Islet of Langerhans (tissue), 1 donor: ENCODE data around the gene SPATC1L.

ENCODE experiments used
- FAIRE-seq: peaks from one replicate; lab custom pipeline; 2011; peaks lifted over from hg19 to GRCh38; lab: Jason Lieb, UNC

Gene SPATC1L

DNA sequence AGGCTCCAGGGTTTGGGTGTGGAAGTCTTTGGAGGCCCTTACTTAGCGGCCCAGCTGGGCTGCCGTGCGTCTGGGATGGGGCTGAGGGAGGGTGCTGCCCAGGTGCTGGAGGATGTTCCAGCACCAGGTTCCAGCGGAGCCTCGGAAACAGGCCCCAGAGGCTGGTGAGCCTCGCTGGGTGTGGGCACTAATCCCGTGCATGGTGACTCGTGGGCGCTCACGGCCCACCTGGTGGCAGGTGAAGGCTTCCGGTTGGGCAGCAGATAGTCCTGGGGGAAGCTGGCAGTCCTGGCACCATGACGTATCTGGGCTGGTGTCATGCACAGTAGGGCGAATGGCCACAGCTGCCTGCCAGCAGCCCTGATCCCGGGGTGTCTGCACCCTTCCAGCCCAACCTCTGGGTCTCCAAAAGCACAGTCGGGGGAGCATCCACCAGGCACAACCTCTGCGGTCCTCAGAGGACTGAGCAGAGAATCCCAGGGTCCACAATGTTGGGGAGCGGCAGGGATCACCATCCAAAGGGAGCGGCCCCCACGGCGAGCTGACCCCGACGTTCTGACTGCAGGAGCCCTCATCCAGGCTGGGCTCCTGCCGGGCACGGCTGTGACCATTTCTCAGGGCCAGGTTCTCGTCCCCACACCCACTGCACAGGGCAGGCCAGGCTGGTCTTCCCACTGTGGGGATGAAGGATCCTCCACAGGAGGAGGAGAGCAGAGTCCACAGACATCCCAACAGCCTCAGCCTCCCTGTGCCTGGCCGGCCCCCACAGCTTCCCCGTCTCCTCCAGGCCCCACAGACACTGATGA lies 54.2 kb downstream of the SPATC1L start:
- no peak for FAIRE-seq

DNA sequence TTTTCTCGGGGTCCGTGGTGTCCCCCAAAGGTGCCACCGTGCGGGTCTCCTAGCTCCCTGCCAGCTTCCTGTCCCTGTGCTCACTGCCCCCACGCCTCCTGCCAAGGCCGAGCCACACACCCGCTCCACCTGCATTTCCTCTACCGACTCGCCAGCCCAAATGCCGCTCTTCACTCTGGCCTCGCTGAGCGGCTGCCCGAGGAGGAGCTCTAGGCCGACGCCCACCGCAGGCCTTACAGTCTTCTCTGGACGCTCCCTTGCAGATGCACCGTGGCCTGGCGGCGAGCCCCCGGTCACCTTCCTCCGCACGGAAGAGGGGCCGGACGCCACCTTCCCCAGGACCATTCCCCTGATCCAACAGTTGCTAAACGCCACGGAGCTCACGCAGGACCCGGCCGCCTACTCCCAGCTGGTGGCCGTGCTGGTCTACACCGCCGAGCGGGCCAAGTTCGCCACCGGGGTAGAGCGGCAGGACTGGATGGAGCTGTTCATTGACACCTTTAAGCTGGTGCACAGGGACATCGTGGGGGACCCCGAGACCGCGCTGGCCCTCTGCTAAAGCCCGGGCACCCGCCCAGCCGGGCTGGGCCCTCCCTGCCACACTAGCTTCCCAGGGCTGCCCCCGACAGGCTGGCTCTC lies 55.2 kb downstream of the SPATC1L start:
- no peak for FAIRE-seq

DNA sequence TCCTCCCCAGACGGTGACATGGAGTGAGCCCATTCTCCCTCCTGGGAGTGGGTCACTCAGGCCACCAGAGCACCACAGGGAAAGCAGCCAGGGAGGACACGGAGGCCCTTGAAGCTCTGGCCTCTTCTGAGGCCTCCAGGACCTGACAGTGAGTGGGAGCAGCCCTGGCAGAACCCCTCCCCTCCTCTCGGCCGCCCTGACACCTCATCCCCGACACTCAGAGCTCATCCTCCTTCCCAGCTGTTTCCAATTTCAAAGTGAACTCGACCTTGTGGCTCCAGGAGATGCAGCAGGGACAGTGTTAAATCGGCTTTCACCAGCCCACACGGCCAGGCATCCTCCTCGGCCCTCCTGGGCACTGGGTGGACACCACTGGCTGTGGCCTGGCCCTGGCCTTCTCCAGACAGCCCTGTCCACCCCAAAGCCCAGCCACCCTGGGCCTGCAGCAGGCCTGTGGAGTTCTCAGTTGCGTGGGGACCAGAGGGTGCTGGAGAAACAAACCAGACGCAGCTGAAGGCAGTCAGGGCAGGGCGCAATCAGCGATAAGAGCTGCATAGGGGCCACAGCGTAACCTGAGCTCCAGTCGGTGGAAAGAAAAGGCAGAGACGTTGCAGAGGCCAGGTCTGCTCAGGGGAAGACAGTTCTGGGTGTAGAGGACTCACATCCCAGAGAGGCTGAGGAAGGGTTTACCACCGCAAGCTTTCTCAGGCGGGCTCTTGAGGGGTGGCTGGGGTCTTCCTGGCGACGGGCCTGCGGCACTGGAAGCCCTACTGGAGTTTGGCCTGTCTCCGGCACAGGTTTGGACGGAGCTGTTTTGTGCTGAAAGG lies 55.9 kb downstream of the SPATC1L start:
- no peak for FAIRE-seq

DNA sequence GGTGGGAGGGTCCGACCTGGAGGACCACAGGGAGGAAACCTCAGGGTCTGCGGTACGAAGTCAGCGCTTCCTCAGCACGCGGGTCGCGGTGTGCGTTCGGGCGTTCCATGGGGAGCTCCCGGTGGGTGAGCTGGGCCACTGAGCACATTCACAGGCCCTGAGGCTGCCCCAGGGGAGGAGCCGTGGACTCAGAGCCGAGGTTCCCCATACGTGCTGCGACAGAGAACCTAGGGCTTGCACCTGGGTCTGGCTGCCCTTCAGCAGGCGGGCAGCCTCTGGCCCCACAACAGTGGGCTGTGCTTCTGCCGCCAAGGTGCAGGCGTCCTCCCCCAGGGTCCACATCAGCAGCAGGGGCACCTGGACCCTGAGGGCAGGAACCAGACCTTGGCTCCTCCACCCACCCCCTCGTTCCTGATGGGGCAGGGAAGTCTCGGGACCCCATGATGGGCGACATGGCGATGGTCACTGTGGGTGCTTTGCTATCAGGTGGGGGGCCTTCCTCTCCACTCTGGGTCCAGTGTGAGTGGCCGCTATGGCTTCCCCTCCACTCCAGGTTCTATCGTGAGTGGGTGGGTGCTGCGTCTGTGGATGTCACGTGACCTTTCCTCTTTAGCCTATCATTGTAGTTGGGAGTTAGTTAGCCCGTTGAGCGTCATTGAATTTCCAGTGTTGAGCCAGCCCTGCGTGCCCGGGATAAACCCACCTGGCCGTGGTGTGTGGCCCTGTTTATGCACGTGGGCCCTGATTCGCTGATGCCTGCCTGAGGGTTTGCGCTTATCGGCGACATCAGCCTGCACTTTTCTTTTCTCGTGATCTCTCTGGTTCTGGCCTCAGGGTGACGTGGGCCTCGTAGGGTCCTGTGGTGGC lies 56.8 kb downstream of the SPATC1L start:
- no peak for FAIRE-seq

DNA sequence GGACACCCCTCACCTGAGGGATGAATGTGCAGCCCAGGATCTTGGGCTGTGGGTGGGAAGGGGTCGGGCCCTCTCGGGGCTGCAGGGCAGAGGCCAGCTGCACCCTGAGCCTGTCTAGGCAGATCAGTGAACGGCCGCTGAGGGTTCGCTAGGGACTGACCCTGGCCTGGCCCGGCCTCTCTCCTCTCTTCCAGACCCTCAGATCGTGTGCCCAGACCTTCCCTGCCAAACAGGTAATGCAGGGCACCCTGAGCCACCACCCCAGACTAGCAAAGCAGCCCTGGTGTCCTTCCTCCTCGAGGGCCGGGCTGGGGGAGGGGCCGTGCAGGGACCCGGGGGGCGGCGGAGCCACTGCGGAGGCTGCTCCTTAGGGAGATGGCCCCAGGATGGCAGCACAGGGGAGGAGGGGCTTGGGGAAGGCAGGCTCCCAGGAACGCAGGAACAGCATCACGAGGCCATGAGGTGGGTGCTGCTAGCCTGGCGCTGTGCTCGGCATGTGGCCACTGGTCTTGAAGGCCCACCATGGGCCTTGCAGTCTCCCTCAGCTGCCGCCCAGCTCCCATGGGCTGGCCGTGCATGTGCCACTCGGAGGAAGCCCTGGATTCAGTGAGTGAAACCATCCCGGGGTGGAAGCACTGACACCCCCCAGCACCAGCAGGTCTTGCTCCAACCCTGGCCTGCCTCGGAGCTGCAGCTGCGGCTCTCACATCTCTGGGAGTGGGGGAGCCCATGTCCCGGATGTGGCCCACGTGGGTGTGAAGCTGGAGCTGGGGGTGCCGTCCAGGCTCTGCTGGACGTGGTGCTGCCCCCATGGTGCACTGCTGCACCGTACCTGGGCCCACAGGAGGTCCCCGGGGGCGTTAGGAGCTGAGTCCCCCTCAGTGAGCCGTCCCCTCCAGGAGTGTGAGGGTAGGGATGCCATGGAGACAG lies 57.7 kb downstream of the SPATC1L start:
- no peak for FAIRE-seq

DNA sequence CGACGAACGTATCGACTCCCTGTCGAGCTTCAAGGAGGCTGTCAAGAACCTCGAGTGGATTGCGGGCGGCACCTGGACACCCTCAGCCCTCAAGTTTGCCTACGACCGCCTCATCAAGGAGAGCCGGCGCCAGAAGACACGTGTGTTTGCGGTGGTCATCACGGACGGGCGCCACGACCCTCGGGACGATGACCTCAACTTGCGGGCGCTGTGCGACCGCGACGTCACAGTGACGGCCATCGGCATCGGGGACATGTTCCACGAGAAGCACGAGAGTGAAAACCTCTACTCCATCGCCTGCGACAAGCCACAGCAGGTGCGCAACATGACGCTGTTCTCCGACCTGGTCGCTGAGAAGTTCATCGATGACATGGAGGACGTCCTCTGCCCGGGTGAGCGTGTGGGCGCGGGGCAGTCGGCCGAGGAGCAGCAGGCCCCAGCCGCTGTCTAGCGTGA lies 58.4 kb downstream of the SPATC1L start:
- FAIRE-seq = no peak

DNA sequence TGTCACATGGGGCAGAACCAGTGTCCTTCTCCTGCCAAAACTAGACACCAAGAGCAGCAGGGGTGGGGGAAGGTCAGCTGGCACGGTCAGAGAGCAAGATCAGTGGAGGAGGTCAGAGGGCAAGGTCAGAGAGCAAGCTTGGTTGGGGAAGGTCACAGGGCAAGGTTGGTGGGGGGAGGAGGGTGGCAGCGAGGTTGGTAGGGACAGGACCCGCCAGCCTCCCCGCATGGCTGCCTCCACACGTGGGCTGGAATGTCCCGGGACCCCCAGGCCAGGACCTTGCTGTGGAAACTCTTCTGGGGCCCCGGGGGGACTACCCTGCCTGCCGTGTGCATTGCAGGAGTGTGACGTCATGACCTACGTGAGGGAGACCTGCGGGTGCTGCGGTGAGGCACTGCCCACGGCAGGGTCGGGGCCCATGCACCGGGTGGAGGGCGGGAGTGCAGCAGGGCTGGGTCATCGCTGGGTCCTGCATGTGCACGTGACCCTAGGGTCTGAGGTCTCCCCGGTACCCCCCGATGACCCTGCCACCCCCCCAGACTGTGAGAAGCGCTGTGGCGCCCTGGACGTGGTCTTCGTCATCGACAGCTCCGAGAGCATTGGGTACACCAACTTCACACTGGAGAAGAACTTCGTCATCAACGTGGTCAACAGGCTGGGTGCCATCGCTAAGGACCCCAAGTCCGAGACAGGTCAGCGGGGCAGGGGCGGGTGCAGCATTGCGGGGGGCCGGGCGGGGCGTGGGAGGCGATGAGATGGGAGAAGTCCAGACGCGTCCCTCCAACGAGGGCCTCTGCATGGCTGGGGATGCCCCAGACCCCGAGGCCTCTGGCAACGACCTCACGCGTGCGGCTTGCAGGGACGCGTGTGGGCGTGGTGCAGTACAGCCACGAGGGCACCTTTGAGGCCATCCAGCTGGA lies 59.1 kb downstream of the SPATC1L start:
- FAIRE-seq = no peak

DNA sequence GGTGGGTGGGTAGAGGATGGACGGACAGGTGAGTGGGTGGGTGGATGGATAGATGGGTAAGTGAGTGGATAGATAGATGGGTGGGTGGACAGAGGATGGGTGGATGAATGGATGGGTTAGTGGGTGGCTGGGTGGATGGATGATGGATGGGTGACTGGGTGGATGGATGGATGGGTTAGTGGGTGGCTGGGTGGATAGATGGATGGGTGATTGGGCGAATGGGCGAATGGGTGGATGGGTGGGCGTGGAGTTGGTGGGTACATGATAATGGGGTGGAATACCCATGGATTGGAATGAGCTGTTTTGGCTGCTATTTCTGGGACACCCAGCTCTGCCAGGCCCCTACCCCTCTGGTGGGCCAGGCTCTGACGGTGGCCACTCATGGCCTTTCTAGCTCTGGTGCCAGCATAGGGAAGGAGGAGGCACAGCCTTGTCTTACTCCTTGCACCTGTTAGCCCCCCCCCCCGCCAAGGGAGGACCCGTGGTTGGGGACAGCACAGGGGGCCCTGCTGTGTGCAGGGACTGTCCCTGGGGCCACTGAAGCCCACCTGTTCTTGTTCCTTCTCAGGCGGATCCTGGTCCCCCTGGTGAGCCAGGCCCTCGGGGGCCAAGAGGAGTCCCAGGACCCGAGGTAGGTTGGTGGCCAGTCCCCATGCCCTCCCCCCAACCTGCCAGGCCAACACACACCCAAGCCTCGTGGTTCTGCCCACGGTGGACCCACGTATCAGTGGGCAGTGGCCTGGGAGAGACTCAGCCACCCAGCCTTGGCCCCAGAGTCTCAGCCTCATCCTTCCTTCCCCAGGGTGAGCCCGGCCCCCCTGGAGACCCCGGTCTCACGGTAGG lies 60.0 kb downstream of the SPATC1L start:
- no peak for FAIRE-seq

DNA sequence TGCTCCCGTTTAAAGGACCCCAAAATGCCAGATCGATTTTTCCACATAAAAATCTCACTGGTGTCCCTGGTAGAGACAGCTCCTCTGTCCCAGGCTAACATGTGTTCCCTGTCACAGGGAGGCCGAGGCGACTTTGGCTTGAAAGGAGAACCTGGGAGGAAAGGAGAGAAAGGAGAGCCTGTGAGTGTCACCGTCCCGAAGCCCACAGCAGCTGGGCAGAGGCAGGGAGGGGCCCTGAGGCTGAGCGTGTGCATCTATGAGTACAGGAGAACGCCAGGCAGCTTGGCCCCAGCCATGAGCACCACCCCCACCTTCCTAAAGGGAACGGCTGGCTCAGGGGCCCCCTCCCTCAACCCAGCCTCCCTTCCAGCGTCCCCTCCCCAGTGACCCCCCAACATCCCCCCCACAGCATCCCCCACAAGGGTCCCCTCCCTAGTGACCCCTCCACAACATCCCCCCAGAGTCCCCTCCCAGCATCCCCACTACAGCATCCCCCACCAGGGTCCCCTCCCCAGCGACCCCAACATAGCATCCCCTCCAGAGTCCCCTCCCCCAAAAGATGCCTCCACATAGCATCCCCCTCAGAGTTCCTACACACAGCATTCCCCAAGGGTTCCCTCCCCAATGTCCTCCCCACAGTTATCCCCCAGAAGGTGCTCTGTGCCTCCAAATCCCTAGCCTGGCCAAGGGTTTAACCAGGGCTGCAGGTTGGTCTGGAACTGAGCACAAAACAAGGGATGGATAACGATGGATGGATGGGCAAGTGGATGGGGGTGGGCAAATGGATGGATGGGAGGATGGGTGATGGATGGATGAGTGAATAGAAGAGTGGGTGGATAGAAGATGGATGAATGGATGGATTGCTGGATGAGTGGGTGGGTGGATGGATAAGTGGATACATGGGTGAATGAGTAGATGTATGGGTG lies 61.2 kb downstream of the SPATC1L start:
- no peak for FAIRE-seq

DNA sequence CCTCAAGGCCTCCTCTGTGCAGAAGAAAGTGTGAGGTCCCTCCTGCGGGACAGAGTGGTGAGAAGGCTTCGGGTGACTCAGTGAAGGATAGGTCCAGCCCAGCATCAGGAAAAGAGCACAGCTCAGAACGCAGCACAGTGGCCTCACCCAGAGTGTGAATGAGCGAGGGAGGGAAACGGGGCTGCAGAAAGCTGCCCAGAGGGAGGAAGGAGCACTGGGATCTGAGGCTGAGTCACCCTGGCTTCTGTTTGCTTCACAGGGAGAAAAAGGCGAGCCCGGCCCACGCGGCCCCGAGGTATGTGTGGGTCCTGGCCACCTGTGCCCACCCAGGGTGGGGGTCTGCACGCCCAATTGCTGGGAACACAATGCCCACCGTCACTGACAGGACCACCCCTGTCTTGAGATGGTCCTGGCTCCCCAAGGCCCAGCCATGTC lies 62.0 kb downstream of the SPATC1L start:
- no peak for FAIRE-seq

DNA sequence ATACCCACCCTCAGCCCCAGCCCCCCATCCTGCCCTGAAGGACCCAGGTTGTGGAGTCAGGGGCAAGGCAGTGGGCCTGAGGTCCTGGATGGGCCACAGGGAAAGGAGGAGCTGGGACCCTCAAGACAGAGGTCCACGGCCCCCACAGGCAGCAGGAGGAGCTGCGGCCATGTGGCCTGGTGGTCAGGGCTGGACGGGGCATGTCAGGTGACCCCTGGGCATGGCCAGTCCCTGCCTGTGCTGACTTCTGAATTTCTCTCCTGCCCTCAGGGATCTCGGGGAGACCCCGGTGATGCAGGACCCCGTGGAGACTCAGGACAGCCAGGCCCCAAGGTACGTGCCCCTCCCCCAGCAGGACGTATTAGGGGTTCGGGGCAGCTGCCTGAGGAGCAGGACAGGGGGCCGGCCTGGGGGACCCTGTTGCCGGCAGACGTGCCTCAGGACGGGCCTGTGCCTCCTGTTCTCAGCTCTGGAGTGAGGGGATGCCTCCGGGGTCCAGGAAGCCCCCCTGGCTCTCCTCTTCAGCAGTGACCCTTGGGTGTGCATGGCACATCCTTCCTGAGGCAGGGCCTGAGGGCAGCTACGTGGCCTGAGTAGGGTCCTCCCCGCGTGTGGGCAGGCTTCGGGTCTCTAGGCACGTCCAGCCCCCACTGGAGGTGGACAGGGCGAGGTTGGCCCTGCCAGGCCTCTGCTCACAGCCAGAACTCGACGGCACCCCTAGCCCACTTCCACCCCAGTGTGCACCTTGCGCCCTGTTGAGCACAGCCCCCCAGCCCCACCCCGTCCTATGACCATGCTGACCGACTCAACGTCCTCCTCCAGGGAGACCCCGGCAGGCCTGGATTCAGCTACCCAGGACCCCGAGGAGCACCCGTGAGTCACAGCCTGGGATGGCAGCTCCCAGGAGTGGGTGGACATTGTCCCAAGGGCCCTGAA lies 62.7 kb downstream of the SPATC1L start:
- FAIRE-seq = no peak

DNA sequence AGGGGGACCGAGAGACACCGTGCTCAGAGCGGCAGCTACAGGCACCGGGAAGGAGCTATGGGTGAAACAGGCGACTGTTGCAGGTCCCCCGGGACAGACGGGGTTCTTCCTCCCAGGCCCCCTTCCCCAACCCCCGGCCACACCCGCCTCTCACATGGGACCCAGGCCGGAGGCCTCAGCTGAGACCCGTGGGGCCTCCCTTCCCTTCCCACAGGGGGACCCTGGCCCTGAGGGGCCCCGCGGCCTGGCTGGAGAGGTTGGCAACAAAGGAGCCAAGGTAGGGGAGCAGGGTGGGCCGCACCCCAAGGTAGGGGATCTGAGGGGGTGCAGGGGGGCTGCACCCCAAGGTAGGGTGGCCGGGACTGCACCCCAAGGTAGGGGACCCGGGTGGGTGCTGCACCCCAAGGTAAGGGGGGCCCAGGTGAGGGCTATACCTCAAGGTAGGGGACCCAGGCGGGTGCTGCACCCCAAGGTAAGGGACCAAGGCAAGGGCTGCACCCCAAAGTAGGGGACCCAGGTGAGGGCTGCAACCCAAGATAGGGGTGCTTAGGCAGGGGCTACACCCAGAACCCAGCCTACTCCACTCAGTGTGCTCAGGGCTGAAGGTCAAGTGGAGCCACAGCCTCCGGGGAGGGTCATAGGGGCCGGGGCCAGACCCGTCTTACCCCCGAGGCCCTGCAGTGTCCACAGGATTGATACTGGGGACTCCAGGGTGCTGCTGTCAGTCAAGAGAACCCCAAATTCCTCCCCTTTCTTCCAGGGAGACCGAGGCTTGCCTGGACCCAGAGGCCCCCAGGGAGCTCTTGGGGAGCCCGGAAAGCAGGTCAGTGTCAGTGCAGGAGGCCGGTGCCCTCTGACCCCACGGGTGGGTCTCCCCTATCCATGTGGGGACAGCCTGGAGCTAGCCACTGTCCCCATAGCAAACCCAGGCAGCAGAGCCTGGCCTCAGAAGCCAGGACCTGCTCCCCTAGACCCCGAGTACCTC lies 63.7 kb downstream of the SPATC1L start:
- no peak for FAIRE-seq

DNA sequence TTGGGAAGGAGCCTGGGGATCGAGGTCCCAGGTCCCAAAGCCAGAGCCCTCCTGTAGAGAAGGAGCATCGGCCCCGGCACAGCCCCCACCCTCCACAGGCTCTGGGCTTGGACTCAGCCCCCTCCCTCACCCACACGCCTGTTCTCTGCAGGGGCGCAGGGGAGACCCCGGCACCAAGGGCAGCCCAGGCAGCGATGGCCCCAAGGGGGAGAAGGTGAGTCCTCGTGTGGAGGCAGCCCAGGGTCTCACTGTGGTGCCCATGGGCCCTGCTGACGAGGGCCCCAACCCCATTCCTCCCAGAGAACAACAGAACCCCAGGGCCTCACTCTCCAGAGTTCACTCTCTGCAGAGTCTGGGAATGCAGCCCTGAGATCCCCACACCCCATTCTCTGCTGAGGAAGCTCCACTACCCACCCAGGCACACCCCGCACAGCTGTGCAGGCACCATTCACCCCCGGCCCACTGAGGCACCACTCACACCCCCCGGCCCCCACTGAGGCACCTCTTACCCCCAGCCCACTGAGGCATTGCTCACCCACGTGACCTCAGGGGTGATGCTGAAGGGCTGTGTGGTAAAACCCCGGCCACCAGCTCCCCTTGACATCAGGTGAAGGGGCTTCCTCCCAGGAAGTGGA lies 64.5 kb downstream of the SPATC1L start:
- FAIRE-seq = no peak

DNA sequence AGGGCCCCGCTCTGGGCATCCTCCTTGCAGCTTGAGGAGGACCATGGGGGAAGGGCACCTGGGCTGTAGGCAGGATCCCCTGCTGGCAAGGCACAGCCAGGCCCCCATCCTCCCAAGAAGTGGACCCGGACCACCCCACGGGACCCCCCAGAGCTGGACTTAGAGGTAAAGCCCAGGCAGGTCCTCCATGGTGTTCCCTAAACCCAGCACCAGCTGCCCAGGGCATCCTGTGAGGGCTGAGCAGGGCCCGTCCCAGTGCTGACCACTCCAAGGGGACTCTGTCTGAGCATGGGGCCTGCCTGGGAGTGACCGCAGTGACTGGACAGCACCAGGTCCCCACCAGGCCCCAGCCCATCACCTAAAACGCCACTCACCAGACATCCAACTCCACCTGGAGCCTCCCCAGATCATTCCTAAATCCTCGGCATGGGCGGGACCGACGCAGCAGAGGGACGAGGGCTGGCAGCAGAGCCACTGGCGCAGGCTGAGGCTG lies 65.1 kb downstream of the SPATC1L start:
- no peak for FAIRE-seq
